GM19372 (cell line): Measurements from ENCODE around the gene FBXO17.

Experiments
- ATAC-seq: cut with Tn5 transposase; IDR thresholded peaks from one replicate; pipeline ENCODE4 v1.9.1; 2021; ENCODE audit warnings: mild to moderate bottlenecking, low read depth, moderate library complexity; ENCODE audit not compliant: unreplicated experiment

The FBXO17 gene

DNA sequence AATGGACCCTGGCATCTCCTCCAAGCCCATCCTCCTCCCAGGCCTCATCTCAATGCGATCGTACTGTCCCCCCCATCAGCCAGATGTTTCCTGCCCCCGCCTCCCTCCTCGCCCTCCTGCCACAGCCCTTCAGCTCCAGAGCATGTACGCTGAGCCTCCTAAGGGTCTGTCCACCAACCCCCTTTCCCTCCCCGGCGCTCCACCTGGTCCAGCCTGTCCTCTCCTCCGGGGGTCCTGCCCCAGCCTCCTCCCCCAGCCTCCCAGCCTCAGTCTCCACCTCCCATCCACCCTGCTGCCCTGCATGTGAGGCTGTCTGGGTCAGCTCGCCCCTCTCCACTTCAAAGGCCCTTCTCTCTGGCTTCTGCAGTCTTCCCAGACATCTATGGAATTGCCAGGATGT lies 80.6 kb downstream of the FBXO17 start:
- no peak for ATAC-seq

DNA sequence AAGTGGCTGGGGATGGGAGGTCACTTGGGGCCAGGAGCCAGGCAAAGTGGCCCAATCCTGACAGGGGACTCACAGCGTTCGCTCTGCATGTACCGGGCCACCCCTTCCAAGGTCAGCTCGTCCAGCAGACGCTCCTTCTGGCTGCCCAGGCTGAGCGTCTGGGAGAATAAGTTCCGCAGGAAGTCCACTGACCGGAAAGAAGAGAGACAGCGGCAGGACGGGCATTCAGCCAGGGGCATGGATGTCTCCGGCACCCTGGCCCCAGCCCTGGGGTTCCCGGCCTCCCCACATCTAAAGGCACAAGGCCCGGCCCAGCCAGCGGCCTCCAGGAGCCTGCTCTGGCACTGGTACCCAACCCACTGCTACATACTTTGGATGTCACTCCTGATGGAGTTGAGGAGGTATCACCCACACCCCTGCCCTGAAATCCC lies 82.2 kb downstream of the FBXO17 start:
- no peak for ATAC-seq

DNA sequence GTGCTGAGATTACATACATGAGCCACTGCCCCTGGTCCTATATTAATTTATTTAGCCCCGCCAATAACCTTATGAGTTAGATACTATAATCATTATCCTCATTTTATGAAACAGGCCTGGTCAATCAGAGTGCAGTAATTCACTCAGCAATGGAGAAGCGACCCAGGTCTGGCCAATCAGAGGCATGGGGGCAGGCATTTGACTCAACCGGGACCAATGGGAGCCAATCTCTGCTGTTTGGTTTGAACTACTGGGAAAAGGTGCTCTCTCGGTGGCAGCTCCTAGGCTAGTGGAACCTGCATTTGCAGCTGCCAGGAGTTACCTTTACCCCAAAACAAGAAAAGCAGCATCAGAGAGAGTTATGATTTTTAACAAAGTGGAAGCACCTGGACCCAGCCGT lies 82.7 kb downstream of the FBXO17 start:
- ATAC-seq = no peak

DNA sequence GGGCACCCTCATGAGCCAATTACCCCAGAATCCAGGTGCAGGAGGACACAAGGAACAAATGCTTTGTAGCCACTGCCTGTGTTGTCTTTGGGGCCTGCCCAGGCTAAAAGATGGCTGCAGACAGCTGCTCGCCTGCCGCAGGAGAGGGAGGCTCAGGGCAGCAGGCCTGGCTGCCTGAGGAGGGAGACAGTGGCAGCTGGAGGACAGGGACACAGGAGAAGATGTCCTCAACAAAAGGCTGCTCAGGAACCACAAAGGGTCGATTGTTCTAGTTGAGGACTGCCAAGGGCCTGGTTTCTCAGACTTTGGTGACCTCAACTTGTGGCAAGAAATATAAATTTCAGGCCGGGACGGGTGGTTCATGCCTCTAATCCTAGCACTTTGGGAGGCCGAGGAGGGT lies 83.8 kb downstream of the FBXO17 start:
- ATAC-seq = no peak
